ENCODE results near the gene TRIM41.
"Not testable (repeated sequence)": the region's sequence is repeated elsewhere in the genome, so short reads cannot be mapped to it uniquely, and the experiment has no call there.

Gene TRIM41

DNA sequence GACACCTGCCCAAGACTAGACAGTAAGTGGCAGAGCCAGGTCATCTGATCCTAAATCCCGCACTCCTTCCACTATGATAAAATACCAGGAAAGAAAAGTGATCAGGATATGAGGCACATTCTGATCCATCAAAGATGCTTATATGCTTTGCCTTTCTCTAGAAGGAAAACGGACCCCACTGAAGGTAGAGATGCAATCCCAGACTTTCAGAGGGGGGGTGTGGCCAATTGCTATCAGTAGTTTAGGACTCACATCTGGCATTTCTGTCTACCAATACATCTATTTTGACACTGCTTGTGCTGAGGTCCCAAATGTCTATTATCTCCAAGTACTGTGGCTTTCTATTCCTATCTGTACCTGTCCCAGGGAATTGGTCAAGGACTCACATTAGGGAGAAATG, 36.2 kb downstream of the TRIM41 start:
- no peak for DNase-seq

DNA sequence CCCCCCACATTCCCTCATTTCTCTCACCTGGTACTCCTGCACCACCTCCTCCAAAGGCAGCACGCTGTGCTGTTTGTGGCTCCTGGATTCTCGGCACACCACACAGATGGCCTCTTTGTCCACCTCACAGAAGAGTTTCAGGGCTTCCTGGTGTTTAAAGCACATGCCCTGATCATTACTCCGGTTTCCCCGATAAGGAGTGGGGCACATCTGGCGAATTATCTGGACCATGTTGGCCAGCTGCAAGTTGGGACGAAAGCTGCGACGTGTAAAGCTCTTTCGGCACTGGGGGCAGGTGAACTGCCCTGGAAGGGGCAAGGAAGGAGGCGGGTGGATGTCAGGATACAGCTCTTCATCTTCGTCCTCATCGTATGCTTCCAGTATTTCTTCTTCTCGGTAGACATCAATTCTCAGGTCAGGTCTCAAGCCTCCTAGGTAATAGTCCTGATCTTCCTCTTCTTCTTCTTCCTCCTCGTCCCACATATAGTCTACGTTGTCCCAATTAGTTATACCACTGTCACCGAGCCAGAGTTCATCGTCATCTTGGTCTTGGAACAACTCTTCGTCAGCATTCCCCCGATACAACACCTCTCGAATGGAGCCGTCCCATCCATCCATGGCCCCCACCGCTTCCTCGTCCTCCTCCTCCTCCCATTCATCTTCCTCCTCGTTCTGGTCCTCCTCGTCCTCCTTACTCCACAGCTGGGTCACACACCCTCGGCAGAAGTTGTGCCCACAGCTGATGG, 37.1 kb downstream of the TRIM41 start:
- no peak for DNase-seq

DNA sequence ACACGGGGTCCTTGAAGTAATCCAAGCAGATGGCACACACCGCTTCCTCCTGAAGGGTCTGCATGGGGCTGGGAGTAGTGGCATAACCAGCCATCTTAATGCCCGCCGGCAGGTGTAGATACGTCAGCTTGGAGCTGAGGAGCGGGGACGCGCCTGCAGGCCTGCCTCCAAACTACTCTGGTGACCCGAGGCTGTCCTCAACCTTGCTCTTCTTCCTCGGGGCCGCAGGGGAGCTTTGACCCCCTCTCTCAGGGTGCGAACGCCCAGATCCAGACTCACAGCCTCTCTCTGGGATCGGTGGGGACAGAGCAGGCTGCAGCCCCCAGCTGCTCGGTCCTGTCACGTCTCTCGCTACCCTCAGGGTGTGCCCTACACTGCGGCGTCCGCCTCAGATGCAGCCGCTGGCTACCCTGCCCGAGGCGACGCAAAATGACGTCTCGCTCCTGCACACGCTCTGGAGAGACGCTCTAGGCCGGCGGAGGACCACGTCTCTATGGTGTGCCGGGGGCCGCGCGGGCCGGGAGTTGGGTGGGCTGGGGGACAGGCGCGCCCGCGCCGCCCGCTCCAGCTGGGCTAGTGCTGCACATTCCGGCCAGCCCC, 37.7 kb downstream of the TRIM41 start, which contains the start of gene TRIM52:
Gene TRIM52, minus strand, starts transcription at position 424 of the 600 bp plus-strand sequence. Its CDS starts 330 bp downstream, at position 94.
- no peak for DNase-seq

DNA sequence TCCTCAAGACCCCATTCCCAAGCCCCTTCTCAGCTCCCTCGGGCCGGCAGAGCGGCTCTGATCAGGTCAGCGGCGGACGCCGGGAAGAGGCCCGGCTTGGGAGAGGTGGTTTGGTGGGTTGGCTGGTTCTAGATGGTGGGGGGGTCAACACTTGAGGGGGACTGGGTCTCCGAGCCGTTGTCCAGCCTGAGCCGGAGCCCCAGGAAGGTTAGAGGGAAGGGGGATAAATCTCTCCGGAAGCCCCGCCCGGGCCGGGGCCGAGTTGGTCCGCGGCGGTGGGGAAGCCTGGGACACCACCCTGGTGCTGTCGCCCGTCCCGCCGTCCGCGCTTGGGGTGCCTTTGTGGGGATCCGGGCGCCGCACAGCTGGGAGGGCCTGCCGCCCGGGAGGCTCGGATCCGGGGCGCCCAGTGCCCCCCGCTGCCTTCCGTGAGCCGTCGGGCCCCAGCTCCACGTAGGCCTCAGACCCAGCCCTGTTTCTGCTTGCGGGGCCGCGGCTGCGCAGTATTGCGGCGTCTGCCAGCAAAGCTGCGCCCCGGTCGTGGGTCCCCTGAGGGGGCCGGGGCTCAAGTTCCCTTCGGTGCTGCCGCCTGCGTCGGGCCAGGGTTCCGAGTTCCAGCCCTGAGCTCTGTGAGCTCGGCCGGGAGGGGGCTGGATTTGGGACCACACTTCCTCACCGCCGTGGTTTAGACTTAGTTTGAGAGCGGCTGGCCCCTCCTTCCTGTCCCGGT, 38.4 kb downstream of the TRIM41 start:
- no peak for DNase-seq

DNA sequence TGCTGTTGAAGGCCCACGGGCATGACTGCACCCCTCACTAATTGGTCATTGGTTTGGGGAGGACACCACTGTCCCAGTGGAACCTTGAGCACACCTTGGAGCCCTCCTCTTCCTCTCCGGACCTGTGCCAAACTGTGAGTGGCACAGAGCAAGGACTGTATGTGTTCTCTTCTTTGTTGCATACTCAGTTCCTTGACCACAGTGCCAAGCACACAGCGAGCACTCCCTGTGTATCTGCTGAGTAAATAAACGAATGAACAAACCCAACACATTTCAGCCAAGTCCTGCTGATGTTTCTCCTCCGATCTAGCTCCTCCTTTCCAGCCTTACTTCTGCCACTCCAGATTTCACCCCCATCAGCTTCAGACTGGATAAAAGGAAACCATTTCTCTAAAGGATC, 40.6 kb downstream of the TRIM41 start:
- no peak for DNase-seq

DNA sequence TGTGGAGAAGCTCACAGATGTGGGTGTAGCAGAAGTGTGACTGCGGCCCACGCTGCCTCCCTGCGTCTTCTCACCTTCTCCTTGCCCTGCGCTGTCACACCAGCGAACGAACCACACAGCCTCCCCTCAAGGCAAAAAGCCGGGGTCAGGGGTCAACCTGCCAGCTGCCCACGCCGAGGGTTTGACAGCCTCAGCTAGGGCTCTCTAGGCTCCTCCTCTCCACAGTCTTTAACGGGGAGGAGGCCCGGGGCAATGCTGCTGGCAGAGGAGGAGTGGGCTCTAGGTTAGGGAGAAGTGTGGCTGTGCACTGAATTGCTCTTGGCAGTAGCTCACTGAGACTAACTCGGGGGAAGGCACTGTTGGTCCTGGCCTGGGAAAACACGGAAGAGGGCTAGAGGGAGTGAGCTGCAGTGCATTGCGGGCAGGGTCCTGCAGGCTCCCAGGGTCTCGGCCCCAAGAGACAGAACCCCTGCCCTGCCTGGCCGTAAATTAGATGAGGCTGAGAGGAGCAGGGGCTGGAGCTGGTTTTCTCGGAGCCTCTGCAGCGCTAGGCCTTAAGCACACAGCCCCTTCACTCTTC, 42.1 kb downstream of the TRIM41 start:
- no peak for DNase-seq

DNA sequence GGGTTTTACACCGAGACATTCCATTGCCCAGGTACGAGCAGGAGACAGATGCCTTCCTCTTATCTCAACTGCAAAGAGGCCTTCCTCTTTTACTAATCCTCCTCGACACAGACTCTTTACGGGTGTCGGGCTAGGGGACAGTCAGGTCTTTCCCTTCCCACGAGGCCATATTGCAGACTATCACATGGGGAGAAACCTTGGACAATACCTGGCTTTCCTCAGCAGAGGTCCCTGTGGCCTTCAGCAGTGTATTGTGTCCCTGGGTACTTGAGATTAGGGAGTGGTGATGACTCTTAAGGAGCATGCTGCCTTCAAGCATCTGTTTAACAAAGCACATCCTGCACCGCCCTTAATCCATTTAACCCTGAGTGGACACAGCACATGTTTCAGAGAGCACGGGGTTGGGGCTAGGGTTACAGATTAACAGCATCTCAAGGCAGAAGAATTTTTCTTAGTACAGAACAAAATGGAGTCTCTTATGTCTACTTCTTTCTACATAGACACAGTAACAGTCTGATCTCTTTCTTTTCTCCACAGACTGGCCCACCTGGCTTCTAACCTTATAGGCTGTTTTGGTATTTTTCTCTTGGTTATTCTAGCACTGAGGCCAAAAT, 44.3 kb downstream of the TRIM41 start:
- not testable (repeated sequence) for DNase-seq

DNA sequence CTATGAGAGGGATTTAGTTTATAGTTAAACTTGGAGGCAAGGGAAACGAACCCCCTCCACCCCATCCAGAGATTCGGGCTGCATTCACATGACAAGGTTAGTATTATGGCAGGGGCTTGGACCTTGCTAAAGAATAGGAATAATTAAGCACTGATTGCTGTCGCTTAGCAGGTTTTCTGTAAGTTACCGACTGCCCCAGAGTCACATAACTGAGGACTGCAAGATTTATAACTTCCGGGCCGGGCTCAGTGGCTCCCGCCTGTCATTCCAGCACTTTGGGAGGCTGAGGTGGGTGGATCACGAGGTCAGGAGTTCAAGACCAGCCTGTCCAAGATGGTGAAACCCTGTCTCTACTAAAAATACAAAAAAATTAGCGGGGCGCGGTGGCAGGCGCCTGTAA, 44.8 kb downstream of the TRIM41 start:
- DNase-seq = not testable (repeated sequence)

DNA sequence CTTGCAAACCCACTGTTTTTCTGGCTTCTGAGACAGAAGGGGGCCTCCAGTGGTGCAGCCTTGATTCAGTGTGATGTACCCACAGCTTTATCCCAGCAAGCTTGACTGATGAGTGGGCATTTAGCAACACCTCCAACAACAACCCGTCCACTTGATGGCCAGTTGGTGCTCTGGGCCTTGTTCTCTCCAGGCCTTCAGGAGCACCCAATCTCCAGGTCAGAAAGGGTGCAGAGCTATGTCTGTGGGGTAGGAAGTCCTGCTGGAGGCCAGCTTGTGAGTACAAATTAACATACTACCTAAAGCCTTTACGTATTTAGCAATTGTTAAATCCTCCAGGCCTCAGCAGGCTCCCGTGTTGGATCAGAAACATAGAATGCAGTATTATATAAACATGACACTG, 48.0 kb downstream of the TRIM41 start:
- no peak for DNase-seq

DNA sequence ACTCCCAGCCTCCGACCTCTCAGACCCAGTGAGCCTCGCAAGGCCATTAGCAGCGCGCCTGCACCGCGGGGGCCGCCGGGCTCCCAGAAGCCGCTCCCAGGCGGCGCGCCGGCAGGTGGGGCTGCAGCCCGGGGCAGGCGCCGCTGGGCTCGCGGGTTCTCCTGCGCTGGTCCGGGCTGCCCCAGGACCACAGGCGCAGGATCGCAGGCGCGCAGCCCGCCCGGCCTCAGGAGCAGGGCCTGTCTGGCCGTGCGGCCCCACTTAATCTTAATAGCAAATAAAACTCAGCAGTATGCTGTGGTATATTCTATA, 50.3 kb downstream of the TRIM41 start:
- not testable (repeated sequence) for DNase-seq

DNA sequence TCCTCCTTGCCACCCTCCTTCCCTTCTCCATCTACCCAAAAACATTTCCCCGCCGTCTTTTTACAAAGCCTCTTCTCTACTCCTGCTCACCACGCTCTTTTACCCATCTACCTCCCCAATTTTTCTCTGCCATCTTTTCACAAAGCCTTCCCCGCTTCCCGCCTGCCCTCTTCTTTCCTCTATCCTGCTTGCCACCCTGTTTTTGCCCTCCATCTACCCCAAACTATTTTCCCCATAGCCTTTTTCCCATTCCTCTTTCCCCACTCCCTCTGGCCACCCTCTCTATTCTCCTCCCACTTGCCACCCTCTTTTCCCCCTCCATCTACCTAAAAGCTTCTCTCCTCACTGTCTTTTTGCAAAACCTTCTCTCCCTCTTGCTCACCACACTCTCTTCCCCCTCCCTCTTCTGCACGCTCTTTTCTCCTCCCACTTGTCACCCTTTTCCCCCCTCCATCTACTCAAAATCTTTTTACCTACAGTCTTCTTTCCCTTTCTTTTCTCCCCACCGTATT, 57.2 kb downstream of the TRIM41 start:
- DNase-seq = no peak

DNA sequence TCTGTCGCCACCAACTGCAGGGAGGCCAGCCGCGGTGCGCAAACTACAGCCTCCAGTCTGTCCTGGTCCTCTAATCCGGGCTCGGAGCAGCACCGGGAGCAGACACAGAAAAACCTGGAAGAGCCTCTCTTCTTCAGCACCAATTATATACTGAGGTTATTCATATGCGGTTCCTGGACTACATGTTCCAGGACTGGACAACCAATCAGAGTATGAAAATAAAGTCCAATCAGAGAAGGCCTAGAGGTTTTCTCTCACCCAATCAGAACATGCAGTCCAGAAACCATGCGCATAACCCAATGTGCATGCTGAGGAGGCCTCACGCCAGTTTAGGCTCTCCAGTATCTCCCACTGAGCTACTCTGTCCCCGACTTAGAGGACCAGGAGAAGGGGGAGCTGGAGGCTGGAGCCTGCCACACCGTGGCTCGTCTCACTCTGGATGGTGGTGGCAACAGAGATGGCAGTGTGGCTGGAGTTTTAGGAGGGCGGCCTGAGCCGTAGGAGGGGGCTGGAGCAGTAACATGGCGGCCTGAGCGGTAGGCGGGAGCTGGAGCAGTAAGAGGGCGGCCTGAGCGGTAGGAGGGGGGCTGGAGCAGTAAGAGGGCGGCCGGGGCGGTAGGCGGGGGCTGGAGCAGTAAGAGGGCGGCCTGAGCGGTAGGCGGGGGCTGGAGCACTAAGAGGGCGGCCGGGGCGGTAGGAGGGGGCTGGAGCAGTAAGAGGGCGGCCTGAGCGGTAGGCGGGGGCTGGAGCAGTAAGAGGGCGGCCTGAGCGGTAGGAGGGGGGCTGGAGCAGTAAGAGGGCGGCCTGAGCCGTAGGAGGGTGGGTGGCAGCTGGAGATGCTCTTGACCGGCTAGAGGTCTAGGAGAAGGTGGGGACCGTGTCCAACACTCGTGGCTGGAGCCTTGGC, 58.2 kb downstream of the TRIM41 start:
- no peak for DNase-seq

DNA sequence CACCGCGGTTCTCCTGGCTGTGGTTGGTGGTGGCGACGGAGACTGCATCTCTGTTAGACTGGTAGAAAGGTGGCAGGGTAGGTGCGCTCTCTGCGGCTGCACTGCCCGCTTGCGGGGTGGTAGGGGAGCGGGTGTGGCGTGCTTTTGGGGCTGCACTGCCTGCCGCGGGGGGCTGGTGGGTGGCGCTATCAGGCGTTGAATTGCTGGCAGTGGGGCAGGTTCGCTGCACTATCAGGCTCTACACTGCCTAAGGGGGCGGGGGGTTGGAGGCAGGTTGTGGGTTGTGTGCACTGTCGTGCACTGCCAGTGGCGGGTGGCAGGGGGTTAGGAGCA, 58.9 kb downstream of the TRIM41 start:
- no peak for DNase-seq

DNA sequence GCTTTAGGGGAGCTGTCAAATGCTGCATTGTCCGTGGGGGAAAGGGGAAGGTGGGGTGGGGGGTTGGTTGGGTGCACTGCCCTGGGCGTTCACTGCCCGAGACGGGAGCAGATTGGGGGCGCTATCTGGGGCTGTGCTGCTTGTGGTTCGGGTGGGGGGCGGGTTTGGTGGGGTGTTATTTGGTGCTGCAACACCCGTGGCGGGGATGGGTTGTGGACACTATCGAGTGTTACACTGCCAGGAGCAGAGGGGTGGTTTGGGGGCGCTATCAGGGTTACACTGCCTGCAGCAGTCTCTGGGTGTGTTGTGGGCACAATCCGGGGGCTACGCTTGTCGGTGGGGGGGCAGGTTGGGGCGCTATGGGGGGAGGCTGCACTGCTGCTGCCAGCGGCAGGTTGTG, 59.3 kb downstream of the TRIM41 start:
- DNase-seq = not testable (repeated sequence)

DNA sequence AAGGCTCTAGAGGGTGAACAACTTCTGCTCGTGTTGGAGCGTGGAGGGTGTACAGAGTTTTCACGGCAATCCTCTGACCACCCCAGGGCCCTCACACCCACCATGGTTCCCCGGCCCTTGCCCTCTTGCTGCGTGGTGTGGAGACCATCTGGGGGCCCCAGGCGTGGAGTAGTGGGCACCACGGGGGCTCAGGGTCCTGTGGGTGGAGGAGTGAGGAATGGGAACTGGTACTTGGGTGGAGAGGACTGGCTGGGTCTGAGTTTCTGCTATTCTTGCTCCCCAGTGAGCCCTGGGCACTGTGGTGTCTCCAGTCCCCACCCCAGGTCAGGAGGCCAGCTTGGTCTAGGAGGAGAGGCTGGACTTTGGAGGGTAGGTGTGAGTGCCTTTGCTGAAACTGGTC, 59.8 kb downstream of the TRIM41 start:
- DNase-seq = no peak

DNA sequence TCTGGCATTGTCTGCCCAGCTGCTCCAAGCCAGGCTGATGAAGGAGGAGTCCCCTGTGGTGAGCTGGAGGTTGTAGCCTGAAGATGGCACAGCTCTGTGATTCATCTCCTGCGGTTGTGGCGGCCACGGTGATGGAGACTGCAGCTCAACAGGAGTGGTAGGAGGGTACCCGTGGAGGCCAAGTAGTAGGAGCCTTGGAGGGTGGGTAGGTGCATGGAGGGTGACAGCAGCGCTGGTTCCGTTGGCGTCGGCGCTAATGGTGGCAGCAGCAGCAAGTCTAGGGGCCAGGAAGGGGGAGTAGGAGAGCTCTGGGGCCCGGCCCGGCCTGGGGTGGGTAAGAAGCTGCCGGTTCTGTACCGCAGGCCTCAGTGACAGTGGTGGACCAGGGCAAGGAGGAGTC, 60.3 kb downstream of the TRIM41 start:
- no peak for DNase-seq

DNA sequence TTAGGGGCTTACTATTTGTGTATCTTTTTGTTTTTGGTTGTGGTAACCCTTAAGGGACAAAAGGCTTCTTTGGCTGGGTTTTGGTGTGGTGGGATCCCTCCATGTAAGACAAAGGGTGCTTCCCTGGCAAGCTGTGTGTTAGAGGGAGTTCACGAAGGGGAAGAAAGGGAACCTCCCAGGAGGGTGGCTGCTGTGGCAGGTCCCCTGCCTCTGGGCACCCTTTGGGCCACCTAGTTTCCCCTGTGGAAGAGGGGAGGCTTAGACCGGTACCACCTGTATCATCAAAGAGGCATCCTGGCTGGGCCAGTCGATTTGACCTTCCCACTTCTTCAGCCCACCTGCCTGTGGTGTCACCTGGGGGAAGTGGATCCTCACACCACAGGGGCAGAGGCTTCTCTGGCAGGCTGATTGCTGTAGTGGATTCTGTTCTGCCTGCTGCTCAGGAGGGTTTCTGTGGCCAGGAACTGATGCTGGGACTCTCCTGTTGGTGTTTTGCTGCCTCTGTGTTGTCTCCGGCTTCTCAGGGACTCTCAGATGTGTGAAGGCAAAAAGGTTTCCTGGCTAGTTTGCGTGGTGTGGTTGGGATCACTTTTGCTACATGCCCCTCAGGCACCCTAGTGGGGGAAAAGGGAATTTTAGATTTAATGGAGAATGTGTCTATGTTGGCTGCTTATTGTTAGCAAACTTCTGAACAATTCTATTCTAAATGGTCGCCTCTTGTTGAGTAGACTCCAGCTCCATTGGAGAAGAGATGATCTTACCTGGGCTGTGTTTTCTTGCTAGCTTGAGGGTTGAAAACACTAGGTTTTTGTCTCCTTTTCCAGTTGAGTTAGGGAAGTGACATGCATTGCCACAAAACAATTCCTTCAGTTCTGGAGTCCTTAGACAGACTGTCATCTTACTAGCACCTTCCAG, 61.0 kb downstream of the TRIM41 start:
- not testable (repeated sequence) for DNase-seq

Measured in NCI-H2029 (cell line).